ENCODE data around the gene KLRF1.

KLRF1 gene

DNA sequence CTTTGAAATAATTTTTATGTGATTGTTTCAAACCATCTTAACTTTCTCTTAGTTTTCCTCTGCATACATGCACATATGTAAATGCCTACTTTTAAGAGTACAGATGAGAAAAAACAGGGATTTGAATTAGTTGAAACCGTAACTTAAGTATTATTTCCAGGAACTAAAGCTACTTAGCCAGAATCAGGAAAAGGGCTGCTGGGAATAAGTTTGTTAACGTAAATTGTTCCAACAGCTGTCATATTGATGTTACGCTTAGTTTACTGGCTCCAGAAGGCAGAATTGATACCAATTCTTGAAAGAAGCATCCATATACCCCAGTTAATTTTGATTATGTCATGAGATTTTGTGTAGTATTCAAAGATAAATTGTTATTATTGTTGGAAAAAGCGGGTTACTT, 17.9 kb upstream of the KLRF1 start:
- DNase-seq (ENCODE audit: low read depth) = no peak

- no peak for DNase-seq (ENCODE audit: low read depth)
Observed at GRCh38 chr12:9809866-9810265, 17.4 kb upstream of the KLRF1 start.

- no peak for DNase-seq (ENCODE audit: low read depth)
Observed at GRCh38 chr12:9810671-9811070, 16.6 kb upstream of the KLRF1 start.

DNA sequence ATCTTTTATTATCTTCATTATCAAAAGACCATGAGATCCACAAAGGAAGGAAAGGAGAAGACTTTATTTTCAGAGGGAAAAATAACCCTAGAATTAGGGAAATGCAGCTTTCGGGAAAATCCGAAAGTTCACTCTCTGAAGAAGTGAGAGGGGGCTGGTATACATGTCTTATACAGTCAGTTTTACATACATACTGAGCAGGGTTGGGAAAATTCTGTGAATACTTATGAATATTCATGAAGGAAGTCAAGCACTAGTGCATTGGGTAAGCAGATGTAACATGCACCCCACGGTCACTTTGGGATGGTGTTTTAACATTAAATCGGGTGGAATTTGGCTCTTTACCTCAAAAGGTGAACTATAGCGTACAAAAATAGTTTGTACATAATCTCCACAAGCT, 15.7 kb upstream of the KLRF1 start:
- no peak for DNase-seq (ENCODE audit: low read depth)

DNA sequence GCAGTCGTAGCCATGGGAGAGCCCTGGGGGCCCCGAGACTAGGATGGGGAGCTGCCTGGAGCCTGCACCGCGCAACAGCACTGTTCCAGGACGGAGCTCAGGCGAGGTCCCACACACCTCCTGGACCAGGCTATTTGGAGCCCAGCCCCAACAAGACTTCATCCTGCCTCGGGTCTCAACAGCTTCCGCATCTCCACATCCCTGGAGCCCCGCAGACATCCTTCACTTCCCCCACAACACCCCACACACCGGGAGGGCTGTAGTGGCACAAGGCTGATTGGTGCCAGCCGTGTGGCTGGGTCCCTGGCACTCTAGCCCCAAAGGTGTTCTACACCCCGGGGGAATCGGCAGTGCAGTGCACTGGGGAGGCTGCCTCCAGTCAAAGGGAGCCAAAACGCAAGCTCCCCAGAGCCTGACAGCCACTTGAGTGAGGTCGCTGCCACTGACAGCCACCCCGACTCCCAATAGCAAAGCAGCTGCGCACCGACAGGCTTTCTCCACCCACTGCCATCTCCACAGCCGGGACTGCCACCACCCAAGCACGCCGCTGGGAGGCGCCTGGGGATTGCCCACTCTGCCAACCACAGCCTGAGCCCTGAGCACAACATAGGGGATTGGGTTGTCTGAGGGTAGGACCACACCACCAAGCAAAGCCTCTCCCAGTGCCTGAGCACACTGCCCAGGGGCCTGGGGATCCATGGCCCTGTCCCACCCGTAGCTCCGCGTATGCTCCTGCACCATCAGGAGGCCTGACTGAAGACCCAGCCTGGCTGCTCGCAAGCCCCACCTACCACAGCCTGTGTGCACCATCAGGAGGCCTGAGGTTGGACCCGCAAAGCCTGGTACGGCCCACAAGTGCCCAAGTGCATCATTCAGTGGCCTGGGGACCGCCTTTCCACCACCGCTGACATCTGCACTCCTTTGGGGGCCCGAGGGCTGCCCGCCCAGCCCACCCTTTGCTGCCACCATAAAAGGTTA, 13.2 kb upstream of the KLRF1 start:
- DNase-seq (ENCODE audit: low read depth) = peak; percentile 81

DNA sequence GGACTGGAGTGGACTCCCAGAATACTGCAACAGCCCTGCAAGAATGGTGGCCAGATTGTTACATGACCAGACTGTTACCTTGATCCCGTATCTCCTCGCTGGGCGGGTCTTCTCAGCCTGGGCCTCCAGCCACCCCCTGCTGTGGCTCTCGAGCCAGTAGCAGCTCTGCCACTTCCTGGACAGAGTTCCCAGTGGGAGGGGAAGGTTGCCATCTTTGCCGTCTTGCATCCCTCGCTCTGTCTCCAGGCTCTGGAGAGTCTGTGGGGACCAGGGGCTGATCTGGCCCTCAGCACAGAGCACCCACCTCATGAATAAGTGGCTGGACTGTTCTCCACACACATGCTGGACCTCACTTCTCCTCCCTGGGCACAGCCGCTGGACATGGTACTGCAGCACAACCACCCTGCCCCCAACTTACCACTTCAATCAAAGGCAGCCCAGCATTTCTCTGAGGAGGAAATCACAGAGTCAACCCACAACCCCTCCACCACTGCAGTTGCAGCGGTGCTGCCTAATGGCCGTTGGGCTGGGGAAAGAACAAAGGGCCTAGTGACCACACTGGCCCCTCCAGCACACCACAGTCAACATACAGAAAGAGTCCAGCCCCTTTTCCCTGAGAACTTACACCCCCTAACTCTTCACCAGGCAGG, 6.9 kb upstream of the KLRF1 start:
- DNase-seq (ENCODE audit: low read depth) = no peak

DNA sequence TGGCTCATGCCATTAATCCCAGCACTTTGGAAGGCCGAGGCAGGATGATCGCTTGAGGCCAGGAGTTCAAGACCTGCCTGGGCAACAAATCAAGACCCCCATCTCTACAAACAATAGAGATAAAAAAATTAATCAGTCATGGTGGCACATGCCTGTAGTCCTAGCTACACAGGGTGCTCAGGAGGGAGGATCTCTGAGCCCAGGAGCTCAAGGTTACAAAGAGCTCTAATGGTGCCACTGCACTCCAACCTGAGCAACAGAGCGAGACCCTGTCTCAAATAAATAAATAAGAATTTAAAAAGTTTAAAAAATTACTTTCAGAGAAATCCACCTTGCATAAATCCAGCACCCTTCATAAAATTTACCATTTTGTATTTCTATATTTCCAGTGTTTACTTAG, 2.2 kb downstream of the KLRF1 start:
- DNase-seq (ENCODE audit: low read depth) = no peak

GRCh38 chr12:9829982-9830381, 2.7 kb downstream of the KLRF1 start:
- no peak for DNase-seq (ENCODE audit: low read depth)

GRCh38 chr12:9831720-9832119, 4.4 kb downstream of the KLRF1 start:
- no peak for DNase-seq (ENCODE audit: low read depth)

- DNase-seq (ENCODE audit: low read depth) = no peak
Observed at GRCh38 chr12:9843407-9843806, 16.1 kb downstream of the KLRF1 start.

DNA sequence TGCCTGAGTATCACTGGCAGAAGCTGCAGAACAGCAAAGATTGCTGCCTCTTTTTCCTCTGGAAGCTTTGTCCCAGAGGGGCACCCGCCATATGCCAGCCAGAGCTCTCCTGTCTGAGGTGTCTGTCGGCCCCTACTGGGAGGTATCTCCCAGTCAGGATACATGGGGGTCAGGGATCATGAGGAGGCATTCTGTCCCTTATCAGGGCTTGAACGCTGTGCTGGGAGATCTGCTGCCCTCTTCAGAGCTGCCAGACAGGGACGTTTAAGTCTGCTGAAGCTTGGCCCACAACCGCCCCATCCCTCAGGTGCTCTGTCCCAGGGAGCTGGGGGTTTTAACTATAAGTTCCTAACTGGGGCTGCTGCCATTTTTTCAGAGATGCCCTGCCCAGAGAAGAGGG, 21.6 kb downstream of the KLRF1 start:
- no peak for DNase-seq (ENCODE audit: low read depth)

DNA sequence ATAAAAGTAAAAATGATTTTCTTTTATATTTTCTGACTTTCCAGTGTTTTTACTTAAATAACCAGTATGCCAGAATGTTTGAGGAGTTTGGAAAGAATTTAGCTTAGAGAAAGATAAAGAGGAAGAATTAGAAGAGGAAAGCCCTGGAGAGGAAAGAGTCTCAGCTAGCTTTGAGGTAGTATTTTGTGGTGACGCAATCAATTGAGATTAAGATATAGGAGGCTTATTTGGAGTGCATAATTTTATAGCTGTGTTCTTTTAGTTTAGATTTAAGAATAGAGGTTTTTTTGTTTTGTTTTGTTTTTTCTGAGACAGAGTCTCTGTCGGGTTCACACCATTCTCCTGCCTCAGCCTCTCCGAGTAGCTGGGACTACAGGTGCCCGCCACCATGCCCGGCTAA, 23.8 kb downstream of the KLRF1 start:
- DNase-seq (ENCODE audit: low read depth) = no peak

DNA sequence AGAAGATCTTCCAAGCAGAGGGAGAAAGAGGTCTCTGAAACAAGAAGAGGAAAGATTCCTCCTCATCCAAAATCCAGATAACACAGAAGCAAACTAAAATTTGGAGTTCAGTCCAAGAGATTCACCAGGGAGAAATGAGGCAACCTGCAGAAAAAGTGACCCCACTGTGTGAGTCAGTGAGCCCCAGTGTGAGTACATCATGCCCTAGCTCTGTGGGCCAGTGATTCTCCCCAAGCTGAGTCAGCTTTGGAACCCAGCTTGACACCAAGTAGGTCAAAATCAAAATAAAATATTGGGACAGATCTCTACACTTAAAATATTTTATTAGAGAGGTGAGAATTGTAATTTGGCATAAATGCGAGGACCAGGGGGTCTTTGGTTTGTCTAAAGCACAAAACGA, 24.6 kb downstream of the KLRF1 start:
- no peak for DNase-seq (ENCODE audit: low read depth)

DNA sequence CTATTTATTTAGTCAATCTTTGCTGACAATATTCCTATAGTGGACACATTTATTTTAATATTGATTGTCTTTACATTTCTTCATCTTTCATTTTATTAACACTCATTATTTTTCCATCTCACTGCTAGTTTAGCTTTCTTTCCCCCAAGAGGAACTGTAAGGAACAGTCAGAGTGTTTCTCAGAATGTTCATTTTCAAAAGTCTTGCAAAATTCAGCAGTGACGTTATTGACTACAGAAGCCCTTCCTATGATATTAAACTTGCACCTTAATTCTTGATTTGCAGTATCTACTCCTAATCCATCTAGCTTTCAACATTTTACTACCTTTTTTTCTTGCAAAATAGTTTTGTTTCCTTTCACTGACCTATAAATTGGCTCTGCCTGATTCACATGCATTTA, 28.9 kb downstream of the KLRF1 start:
- no peak for DNase-seq (ENCODE audit: low read depth)

- no peak for DNase-seq (ENCODE audit: low read depth)
Observed at GRCh38 chr12:9856894-9857293, 29.6 kb downstream of the KLRF1 start.

GRCh38 chr12:9858135-9858534, 30.9 kb downstream of the KLRF1 start:
- DNase-seq (ENCODE audit: low read depth) = no peak

DNA sequence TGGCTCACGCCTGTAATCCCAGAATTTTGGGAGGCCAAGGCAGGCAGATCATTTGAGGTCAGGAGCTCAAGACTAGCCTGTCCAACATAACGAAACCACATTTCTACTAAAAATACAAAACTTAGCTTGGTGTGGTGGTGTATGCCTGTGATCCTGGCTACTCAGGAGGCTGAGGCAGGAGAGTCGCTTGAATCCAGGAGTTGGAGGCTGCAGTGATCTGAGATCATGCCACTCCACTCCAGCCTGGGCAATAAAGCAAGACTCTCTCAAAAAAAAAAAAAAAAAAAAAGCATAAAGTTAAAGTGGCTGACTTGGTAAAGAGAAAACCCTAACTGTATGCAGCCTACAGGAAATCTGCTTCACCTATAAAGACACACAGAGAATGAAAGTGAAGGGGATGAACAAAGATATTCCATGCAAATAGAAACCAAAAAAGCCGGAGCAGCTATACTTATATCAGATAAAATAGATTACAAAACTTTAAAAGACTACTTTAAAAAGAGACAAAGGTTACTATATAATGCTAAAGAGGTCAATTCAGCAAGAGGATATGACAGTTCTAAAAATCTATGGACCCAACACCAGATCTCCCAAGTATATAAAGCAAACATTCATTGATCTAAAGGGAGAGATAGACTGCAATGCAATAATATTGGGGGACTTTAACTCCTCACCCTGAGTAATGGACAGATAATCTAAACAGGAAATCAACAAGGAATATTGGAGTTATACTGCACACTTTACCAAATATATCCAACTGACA, 37.8 kb downstream of the KLRF1 start:
- DNase-seq (ENCODE audit: low read depth) = no peak

GRCh38 chr12:9866860-9867269, 39.6 kb downstream of the KLRF1 start:
- no peak for DNase-seq (ENCODE audit: low read depth)

DNA sequence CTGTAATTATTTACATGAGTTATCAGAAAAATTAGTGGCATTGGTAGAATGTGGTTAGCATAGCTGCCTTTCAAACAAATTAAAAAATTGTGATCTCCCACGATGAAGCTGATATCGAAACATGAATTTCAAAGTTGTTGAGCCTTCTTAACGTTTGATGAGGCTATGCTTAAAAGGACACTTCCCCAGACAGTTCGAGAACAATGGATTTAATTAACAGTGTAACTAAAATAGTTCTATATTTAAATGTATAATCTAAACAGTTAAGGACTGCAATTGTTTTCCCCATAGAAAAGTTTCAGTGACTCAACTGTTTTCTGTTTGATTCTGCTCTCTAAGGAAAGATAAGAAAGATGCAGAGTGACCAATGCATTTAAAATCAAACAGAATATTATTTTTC, 40.2 kb downstream of the KLRF1 start:
- DNase-seq (ENCODE audit: low read depth) = no peak

GRCh38 chr12:9868311-9868801, 41.1 kb downstream of the KLRF1 start:
- DNase-seq (ENCODE audit: low read depth) = no peak

DNA sequence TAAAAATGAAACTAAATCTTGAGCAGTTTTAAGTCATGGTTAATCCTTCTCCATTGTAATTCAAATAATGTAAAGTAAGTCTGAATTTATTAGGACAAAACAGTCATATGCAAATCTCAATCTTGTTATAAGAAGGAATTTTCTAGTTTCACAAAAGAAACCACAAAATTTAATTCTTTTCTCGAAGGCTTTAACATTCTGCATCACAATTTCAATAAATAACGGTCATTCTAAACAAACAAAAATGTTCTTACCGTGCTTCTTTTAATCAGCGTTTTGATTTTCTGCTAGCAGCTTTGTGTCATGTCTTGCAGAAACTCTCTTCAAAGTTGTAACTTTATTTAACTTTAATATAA, 41.6 kb downstream of the KLRF1 start:
- no peak for DNase-seq (ENCODE audit: low read depth)

GRCh38 chr12:9869307-9870161, 42.3 kb downstream of the KLRF1 start, which contains the start of gene CLEC2B:
Gene CLEC2B, minus strand, starts transcription at chr12:9869354.
- no peak for DNase-seq (ENCODE audit: low read depth)

Data from activated T-helper 9 cell treated with anti-CD3 and anti-CD28 coated beads, Interleukin-2, amount 50 U/mL, for 16 hours (primary cell).